Keratinocyte (primary cell): Measurements from ENCODE around the gene MMP11. TPM values are rescaled to one million over a fixed set of nuclear protein-coding genes. Genes with fewer than 3 reads are reported as not detected.

ENCODE experiments used
- DNase-seq: peaks from one replicate; pipeline ENCODE4 v3.0.0-alpha.2; 2011; ENCODE audit warnings: low read depth, missing footprints, low spot score
- FAIRE-seq: peaks from 2 replicates; lab custom pipeline; 2011; peaks lifted over from hg19 to GRCh38; lab: Jason Lieb, UNC
- H2AFZ ChIP-seq: 2 replicates; pipeline ENCODE4 v1.6.0; 2012; ENCODE audit warnings: low read length, control low read depth, inconsistent platforms; ENCODE audit not compliant: control insufficient read depth
- H3K27ac ChIP-seq: 2 replicates; pipeline ENCODE4 v1.5.1; 2011; ENCODE audit warnings: low read length; ENCODE audit not compliant: control insufficient read depth, insufficient read depth
- H3K27me3 ChIP-seq: 3 replicates; pipeline ENCODE4 v1.6.0; 2011; ENCODE audit warnings: low read length; ENCODE audit not compliant: control insufficient read depth, insufficient read depth; ENCODE audit errors: extremely low read depth
- H3K36me3 ChIP-seq, 2 experiments: 2 replicates in 1 of 2; 3 replicates in 1 of 2; pipeline ENCODE4 v1.5.1; 2011; ENCODE audit warnings: low read length in 2 of 2, mild to moderate bottlenecking in 1 of 2; ENCODE audit not compliant: control insufficient read depth in 2 of 2, insufficient read depth in 2 of 2; ENCODE audit errors: extremely low read depth in 1 of 2
- H3K4me1 ChIP-seq: 3 replicates; pipeline ENCODE4 v1.5.1; 2011; ENCODE audit warnings: low read length; ENCODE audit not compliant: control insufficient read depth, insufficient read depth; ENCODE audit errors: extremely low read depth
- H3K4me2 ChIP-seq: 3 replicates; pipeline ENCODE4 v1.6.0; 2011; ENCODE audit warnings: low read depth, low read length; ENCODE audit not compliant: control insufficient read depth, insufficient read depth; ENCODE audit errors: extremely low read depth
- H3K4me3 ChIP-seq, 3 experiments: fragments of 200-600 bp in 1 of 3; sonication (generic) in 1 of 3; 2 replicates in 2 of 3; 3 replicates in 1 of 3; pipeline ENCODE4 v1.5.1; 2011 to 2016; ENCODE audit warnings: low read length in 3 of 3, mild to moderate bottlenecking in 3 of 3, control low read depth in 2 of 3, inconsistent platforms in 1 of 3, low read depth in 1 of 3, mixed read lengths in 1 of 3, mixed run types in 1 of 3, moderate library complexity in 1 of 3; ENCODE audit not compliant: control insufficient read depth in 2 of 3, insufficient read depth in 2 of 3; ENCODE audit errors: extremely low read depth in 1 of 3
- H3K79me2 ChIP-seq: 2 replicates; pipeline ENCODE4 v1.6.0; 2012; ENCODE audit warnings: low read length; ENCODE audit not compliant: control insufficient read depth, insufficient read depth
- H3K9ac ChIP-seq: 3 replicates; pipeline ENCODE4 v1.6.0; 2011; ENCODE audit warnings: low read length; ENCODE audit not compliant: control insufficient read depth, insufficient read depth; ENCODE audit errors: extremely low read depth
- H3K9me1 ChIP-seq: 3 replicates; pipeline ENCODE4 v1.6.0; 2011; ENCODE audit warnings: low read length; ENCODE audit not compliant: control insufficient read depth, insufficient read depth; ENCODE audit errors: extremely low read depth
- H3K9me3 ChIP-seq: 2 replicates; pipeline ENCODE4 v1.5.1; 2012; ENCODE audit warnings: low read depth, low read length; ENCODE audit not compliant: control insufficient read depth
- H4K20me1 ChIP-seq: 3 replicates; pipeline ENCODE4 v1.6.0; 2011; ENCODE audit warnings: low read length; ENCODE audit not compliant: control insufficient read depth, insufficient read depth; ENCODE audit errors: extremely low read depth
- CTCF ChIP-seq, 3 experiments: IDR thresholded peaks in 1 of 3; conservative IDR thresholded peaks in 1 of 3; optimal IDR thresholded peaks in 1 of 3; 2 replicates in 2 of 3; 3 replicates in 1 of 3; pipeline versions ENCODE3 to v1.5.1; 2011; ENCODE audit warnings: low read length in 3 of 3, mild to moderate bottlenecking in 3 of 3, moderate library complexity in 2 of 3, control low read depth in 1 of 3, inconsistent platforms in 1 of 3; ENCODE audit not compliant: insufficient read depth in 2 of 3; ENCODE audit errors: extremely low read depth in 1 of 3
- EZH2 ChIP-seq: IDR thresholded peaks from one replicate; pipeline ENCODE4 v1.6.1; 2012; ENCODE audit warnings: inconsistent platforms, mild to moderate bottlenecking, low read length, moderate library complexity
- dilution Hi-C: fragments of 300-500 bp; cut with MboI; formaldehyde crosslinking; loops from one replicate; pipeline ENCODE4 v1.7.0; 2020; ENCODE audit warnings: low sequenced_read_pairs; ENCODE audit not compliant: extremely low pct_ligation_motif_present
- polyA plus RNA-seq, 5 experiments: library from polyadenylated mRNA; depleted of rRNA in 3 of 5; stranded (reverse) in 3 of 5; stranded (forward) in 1 of 5; unstranded in 1 of 5; fragments of >200 nt; gene quantifications; 1 replicate in 1 of 5; 2 replicates in 3 of 5; 3 replicates in 1 of 5; pipeline versions ENCODE4 v1.2.1 to v1.2.3, GENCODE V29; 2011 to 2012; ENCODE audit warnings: missing spikeins in 2 of 5, low read depth in 1 of 5, low replicate concordance in 1 of 5

Gene MMP11
- polyA plus RNA-seq, 1 donor (not counting 4 experiments of a cell fraction or from before 2014, with no cell fraction given), result 0.13 TPM

GRCh38 chr22:23750714-23751440 lies 21.8 kb upstream of the MMP11 start, which contains the start of gene ZNF70:
ZNF70 (minus strand) TSS chr22:23751112; CDS start chr22:23745140, 5,972 bp downstream.
- Histone ChIP-seq H3K79me2 (peaks cover 3% of the 10 kb centered on the region), H3K9ac (peak within 1 kb of the TSS; percentile 90), H2AFZ (peak within 1 kb of the TSS; percentile 93), H3K4me2 (peak within 1 kb of the TSS; percentile 88), H3K9me3 (no peaks in the 10 kb centered on the region), H3K36me3 (no peaks in the 10 kb centered on the region), H3K9me1 (no peaks in the 10 kb centered on the region), H3K4me3 (peak within 1 kb of the TSS; percentile 62 to 86 (median 82)), H3K27ac (peak within 1 kb of the TSS; percentile 86), H3K4me1 (peaks cover 11% of the 10 kb centered on the region), H3K27me3 (no peaks in the 10 kb centered on the region), H4K20me1 (no peaks in the 10 kb centered on the region)
- FAIRE-seq, result no peak
- peak in 1 of 3 experiments; percentile 5 for TF ChIP-seq CTCF (optimal IDR thresholded peaks at IDR 0.05 in 1 of 3, IDR thresholded peaks at IDR 0.05 in 1 of 3, conservative IDR thresholded peaks at IDR 0.05 in 1 of 3; ENCODE audit: extremely low read depth in 1 of 3, insufficient read depth in 2 of 3, low read length in 3 of 3)
- no peak for TF ChIP-seq EZH2
- dilution Hi-C loops, result no loop called here
- DNase-seq, result peak; percentile 28

- peak overlapping the region; percentile 86 for H3K27ac ChIP-seq
- peak overlapping the region; percentile 62 to 86 (median 82) for H3K4me3 ChIP-seq
- H3K4me2 ChIP-seq, result peak overlapping the region; percentile 77
- peaks cover 11% of the 10 kb centered on the region for H3K4me1 ChIP-seq
- H3K36me3 ChIP-seq, result no peaks in the 10 kb centered on the region
- no peaks in the 10 kb centered on the region for H3K27me3 ChIP-seq
- peak overlapping the region; percentile 90 for H3K9ac ChIP-seq
- TF ChIP-seq CTCF (optimal IDR thresholded peaks at IDR 0.05 in 1 of 3, IDR thresholded peaks at IDR 0.05 in 1 of 3, conservative IDR thresholded peaks at IDR 0.05 in 1 of 3; ENCODE audit: extremely low read depth in 1 of 3, insufficient read depth in 2 of 3, low read length in 3 of 3), result no peak
- no peak for TF ChIP-seq EZH2
- H2AFZ ChIP-seq, result peak overlapping the region; percentile 93
- H3K9me3 ChIP-seq, result no peaks in the 10 kb centered on the region
- H3K9me1 ChIP-seq, result no peaks in the 10 kb centered on the region
- FAIRE-seq, result no peak
- H3K79me2 ChIP-seq, result peaks cover 3% of the 10 kb centered on the region
- DNase-seq, result no peak
- no peaks in the 10 kb centered on the region for H4K20me1 ChIP-seq
- dilution Hi-C loops, result no loop called here
Measured at GRCh38 chr22:23751441-23751996, 21.1 kb upstream of the MMP11 start.
